Hematopoietic multipotent progenitor cell treated with erythropoietin and hydrocortisone succinate and interleukin-3 and kit ligand, for 17 days (in vitro differentiated cells): ENCODE results near the gene CYLD.
A peak's percentile ranks its signal among the peaks of the same experiment; 100 is the strongest.

Experiments used
- DNase-seq: peaks from one replicate; pipeline ENCODE4 v3.0.0-alpha.2; 2015; ENCODE audit warnings: low spot score

CYLD gene

DNA sequence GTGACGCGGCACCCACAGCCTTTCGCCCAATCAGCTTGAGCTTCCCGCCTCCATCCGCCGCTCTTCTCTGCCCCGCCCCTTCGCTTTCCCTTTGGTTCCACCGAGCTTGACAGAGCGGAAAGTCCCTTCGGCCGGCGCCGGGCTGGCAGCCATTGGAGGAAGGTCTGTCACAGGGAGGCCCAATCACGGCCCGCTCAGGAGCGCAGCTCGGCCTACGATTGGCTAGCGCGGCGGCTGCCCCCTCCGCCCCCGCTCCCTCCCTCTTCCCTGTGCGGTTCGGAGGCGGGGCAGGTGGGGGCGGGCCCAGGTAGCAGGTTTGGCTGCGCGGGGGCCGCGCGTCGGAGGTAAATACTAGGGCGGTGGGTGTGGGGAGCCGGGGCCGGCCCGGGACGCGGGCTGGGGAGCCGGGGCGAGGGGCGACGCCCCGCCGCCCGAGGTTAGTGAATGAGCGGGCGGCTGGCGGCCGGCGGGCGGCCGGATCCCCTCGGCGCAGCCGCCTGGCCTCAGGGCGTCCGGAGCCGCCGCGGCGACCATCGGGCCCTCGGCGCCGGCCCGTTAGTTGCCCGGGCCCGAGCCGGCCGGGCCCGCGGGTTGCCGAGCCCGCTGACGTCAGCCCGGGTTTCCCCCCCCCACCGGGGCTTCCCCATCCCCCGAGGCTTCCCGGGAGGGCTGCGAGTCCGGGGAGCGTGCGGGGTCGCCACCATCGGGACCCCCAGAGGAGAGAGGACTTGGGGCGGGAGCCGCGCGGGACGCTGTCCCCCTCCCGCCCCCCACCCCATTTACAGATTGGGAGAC is at the start of gene CYLD:
CYLD (plus strand) TSS at position 306 of the 795 bp plus-strand sequence. CDS start 7,613 bp downstream, outside the sequence.
- peak; percentile 100 for DNase-seq

- DNase-seq = no peak
Observed at GRCh38 chr16:50692644-50692998, 49.3 kb upstream of the CYLD start.

DNA sequence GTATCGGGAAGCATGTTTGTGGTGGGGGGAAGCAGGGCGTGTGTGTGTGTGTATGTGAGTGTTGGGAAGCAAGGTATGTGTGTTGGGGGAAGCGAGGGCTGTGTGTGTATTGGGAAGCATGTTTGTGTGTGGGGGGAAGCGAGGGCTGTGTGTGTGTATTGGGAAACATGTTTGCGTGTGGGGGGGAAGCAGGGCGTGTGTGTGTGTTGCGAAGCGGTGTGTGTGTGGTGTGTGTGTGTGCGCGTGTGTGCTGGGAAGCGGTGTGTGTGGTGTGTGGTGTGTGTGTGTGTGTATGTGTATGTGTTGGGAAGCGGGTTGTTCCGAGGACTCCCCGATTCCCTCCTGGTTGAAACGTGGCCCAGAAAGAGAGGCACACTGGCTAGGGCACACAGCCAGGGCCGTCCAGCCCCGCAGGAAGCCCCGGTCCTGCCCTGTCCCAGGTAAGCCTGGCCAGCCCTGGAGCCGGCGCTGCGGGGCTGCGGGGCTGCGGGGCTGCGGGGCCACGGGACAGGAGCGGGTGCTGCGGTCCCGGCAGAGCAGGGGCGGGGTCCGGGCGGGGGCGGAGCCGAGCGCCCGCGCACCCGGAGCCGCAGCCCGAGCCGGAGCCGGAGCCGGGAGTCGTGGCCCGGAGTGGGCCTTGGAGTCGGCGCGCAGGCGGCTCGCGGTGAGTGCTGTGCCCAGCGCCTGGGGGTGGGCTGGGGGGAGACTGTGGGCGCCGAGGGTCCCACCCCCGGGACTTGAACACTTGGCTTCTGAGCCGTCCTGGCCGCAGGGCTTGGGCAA is 48.7 kb upstream of the CYLD start, which contains the start of gene NOD2:
NOD2 (plus strand) TSS at position 608 of the 783 bp plus-strand sequence. CDS start 5,890 bp downstream, outside the sequence.
- no peak for DNase-seq

DNA sequence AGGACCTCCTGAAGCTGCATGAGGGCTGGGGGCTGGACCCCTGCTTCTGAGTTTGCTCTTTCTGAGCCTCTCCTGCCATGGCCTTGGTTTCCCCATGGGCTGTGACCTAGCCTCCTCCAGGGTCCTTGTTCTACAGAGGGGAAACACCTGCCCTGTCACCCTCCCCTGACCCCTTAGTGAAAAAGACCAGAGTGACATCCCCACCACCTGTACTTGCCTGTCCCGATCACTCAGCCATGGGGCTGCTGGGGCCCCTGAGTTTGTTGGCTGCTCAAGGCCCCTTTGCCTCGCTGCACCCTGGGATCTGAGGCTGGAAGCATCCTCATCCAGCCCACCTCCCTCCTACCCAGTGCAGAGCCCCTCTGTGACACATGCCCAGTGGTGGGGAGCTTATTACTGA is 47.7 kb upstream of the CYLD start:
- no peak for DNase-seq

- DNase-seq = no peak
Observed at GRCh38 chr16:50695017-50696000, 46.6 kb upstream of the CYLD start.

GRCh38 chr16:50696126-50696525 is 45.8 kb upstream of the CYLD start:
- no peak for DNase-seq

DNA sequence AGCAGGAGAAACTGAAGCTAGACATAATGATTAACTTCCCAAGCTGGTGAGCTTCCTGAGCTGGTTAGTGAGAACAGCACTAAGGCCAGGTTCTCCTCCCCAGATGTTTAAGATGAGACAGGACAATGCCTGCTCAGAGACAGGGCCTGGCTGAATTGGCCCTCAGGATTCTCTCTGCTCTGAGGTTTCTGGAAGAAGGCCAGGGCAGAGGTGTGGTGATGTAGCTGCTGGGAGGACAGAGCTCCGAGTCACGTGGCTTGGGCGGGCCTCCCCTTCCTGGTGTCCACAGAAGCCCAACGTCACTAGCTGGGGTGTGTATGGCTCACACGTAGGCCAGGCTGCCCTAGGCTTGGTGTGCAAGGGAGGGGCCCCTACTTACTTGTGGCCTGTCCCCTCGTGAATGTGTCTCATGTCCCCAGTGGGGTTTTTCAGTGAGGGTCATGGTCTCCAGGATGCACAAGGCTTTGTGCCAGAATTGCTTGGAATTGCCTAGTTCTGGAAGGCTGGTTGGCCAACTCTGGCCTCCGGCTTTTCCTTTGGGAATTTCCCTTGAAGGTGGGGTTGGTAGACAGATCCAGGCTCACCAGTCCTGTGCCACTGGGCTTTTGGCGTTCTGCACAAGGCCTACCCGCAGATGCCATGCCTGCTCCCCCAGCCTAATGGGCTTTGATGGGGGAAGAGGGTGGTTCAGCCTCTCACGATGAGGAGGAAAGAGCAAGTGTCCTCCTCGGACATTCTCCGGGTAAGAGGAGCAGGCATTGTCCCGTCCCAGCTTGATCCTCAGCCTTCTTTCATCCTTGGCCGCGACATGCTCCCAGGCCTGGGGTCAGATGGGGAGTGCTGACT is 45.1 kb upstream of the CYLD start:
- peak; percentile 82 for DNase-seq

DNA sequence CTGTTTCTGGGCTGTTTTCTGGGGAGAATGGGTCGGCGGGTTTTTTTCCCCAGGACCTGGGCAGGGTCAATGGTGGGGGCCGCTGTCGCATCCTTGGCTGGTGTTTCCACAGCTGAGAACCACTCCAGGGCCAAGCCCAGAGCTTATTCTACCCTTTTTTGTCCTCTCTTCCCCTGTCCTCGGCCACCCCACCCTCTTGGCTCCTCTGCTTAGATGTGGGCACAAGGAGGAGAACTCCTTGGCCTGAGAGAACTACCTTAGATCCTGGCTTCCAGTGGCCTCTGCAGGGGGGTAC is 44.5 kb upstream of the CYLD start:
- DNase-seq = no peak

DNA sequence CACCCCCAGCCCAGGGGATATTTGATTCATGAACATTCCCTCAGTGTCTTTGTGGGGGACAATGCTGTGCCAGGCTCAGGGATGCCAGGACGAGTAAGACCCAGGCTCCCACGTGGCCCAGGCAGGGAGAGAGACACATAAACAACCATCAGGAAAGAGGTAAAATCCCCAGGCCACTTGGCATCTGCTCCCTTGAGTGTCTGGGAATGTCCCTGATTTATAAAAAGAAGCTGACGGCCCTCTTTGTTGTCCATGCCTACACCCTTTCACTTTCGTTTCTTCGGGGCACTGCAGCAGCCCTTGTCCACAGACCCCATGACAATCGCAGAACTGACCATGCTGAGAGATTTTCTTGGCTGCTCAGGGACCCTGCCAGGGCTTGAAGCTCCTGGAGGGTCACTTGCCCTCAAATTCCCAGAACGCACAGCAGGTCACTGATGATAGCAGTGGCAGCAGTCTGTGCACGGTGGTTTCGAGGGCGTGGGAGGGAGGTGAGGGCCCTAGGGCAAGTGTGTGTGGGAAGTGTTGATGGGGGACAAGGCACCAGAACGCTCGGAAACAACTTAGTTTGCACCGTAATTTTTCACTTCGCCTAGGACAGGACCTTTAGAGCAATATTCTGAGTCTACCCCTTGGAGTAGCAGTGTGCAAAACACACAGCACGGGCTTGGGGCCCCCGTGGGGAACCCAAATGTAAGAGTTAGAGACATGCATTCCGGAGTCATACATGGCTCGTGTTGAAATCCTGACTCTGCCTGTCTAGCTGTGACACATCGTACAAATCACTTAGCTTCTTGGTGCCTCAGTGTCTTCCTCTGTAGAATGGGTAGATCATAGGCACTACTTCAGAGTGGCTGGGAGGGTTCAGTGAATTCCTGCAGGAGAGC is 43.8 kb upstream of the CYLD start:
- DNase-seq = peak; percentile 9

GRCh38 chr16:50699326-50700159 is 42.3 kb upstream of the CYLD start:
- DNase-seq = no peak

DNA sequence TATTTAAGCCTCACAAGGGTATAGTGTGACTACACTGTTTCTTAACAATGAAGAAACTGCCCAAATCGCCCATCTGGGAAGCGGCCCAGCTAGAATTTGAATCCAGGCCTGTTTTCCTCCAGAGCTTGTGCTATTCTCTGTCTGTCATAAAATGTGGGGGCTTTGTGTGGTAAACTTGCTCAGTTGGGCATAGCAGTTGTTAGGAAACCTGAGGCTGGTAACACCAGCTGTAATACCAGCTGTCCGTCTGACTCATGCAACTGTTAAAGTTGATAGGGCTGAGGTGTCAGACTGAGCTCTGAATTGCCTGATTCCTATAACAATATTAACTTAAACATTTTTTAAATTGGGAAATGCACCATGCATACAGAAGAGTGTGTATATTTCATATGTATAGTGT is 39.2 kb upstream of the CYLD start:
- DNase-seq = no peak

DNA sequence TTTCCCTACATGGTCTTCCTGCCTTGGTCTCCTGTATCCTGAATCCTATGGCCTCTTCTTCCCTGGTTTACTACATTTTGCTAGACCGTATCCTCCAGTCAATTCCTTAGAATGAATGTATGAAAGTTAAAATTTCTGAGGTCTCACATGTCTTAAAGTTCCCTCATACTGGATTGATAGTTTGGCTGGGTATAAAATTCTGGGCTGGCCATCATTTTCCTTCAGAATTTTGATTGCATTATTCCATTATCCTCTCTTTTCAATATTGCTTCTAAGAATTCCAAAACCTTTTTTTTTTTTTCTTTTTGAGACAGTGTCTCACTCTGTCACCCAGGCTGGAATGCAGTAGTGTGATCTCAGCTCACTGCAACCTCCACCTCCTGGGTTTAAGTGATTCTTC is 37.6 kb upstream of the CYLD start:
- no peak for DNase-seq

GRCh38 chr16:50705436-50706110 is 36.3 kb upstream of the CYLD start:
- no peak for DNase-seq

DNA sequence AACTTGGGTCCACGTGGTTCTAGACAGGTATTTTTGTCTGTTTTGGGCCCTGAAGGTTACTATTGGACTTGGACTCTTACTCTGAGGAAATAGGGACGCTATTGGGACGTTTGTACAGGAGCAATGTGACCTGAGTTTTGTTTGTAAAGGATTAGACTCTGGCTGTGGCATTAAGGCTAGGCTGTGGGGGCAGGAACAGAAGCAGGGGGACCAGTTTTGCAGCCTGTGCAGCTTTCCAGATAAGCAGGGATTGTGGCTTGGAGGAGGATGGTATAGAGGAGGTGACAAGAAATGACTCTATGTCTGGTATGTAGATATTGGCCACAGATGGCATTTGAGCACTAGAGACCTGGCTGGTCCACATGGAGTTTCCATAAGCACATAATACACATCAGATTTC is 35.6 kb upstream of the CYLD start:
- no peak for DNase-seq

- no peak for DNase-seq
Observed at GRCh38 chr16:50708373-50709060, 33.4 kb upstream of the CYLD start.

GRCh38 chr16:50709061-50709684 is 32.7 kb upstream of the CYLD start:
- no peak for DNase-seq

- no peak for DNase-seq
Observed at GRCh38 chr16:50709980-50710379, 31.9 kb upstream of the CYLD start.

- no peak for DNase-seq
Observed at GRCh38 chr16:50711040-50711439, 30.8 kb upstream of the CYLD start.
